Measurements from ENCODE around the gene ZFPL1.

DNA sequence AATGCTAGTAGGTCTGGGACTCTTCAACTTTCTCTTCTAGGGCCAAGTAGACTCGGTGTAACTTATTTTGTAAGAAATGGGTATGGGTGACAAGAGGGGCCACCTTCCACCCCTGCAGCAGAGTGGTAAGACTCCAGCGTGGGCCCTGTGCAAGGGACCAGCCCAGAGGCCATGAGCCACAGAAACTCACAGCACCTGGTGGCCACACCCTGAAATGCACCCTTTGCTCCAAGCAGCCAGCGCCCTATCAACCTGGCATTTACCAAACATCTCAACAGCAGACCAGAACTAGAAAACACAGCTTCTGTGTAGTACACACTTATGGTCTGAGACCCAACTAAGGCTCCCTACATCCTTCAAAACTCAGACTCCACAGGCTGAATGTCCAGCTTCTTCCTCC is 5.9 kb upstream of the ZFPL1 start:
- TF ChIP-seq, protein P1, sequence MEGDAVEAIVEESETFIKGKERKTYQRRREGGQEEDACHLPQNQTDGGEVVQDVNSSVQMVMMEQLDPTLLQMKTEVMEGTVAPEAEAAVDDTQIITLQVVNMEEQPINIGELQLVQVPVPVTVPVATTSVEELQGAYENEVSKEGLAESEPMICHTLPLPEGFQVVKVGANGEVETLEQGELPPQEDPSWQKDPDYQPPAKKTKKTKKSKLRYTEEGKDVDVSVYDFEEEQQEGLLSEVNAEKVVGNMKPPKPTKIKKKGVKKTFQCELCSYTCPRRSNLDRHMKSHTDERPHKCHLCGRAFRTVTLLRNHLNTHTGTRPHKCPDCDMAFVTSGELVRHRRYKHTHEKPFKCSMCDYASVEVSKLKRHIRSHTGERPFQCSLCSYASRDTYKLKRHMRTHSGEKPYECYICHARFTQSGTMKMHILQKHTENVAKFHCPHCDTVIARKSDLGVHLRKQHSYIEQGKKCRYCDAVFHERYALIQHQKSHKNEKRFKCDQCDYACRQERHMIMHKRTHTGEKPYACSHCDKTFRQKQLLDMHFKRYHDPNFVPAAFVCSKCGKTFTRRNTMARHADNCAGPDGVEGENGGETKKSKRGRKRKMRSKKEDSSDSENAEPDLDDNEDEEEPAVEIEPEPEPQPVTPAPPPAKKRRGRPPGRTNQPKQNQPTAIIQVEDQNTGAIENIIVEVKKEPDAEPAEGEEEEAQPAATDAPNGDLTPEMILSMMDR (IDR thresholded peaks at IDR 0.05) = peak in 5 of 6 experiments; percentile 26 to 54 (median 45)
- TF ChIP-seq POLR2A (IDR thresholded peaks at IDR 0.05) = no peak
